ENCODE measurements around the gene MYOD1. TPM values are rescaled to one million over a fixed set of nuclear protein-coding genes. Genes with fewer than 3 reads are reported as not detected.
A peak's percentile ranks its signal among the peaks of the same experiment; 100 is the strongest.

MYOD1 gene
- total RNA-seq, 1 experiment from 2014 or later, result 0.12 TPM

GRCh38 chr11:17734986-17735817 lies 15.8 kb downstream of the MYOD1 start:
- peak; percentile 71 for DNase-seq (ENCODE audit: low read depth)

DNA sequence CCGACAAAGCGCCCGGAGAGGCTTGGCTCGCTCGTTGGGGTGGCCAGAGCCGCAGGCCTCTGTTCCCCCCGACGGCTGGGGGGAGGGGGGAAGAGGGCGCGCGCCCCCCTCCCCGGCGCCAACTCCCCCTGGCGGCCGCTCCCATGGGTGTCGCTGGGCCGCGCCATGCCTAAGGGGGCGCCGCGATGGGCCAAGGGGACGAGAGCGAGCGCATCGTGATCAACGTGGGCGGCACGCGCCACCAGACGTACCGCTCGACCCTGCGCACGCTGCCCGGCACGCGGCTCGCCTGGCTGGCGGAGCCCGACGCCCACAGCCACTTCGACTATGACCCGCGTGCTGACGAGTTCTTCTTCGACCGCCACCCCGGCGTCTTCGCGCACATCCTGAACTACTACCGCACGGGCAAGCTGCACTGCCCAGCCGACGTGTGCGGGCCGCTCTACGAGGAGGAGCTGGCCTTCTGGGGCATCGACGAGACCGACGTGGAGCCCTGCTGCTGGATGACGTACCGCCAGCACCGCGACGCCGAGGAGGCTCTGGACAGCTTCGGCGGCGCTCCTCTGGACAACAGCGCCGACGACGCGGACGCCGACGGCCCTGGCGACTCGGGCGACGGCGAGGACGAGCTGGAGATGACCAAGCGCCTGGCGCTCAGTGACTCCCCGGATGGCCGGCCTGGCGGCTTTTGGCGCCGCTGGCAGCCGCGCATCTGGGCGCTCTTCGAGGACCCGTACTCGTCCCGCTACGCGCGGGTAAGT lies 16.6 kb downstream of the MYOD1 start:
- no peak for DNase-seq (ENCODE audit: low read depth)

GRCh38 chr11:17736579-17736893 lies 17.2 kb downstream of the MYOD1 start:
- no peak for DNase-seq (ENCODE audit: low read depth)

DNA sequence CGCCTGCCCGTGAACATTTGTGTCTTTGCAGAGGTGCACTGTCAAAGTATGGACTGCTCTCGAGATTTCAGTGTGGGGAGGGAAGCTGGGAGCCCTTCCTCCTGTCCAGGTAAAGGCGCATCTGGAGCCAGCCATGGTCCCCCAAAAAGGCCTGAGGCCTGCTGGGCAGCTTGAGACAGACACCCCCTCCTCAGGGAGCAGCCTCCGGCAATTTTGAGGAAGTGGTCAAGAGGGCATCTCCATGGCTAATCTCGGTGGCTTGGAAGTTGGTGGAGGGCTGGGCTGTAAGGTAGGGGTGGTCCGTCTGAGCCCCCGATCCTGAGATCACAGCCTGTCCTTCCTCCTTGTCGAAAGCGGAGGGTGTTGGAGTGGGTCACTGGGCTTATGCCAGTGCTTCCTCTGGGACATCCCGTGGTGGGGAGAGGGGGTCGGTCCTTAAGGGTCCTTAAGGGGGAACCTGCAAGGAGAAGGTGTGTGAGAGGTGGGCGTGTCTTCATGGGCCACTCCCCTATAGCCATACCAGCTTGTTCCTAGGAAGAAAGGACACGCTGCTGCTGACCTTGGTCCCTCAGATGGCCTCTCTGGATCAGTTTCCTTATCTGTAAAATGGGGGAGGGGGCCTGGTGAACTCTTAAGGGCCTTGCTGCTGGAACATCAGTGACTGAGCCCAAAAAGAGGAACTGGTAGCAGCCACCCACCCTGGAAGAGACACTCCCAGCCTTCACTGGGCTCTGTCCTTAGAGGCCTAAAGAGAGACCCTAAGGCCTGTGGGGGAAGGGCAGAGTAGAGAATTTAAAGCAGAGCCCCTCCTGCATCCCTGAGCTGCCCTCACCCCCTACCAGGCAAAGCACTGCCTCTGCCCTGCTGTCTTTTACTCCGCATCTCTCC lies 17.8 kb downstream of the MYOD1 start:
- DNase-seq (ENCODE audit: low read depth), result no peak

DNA sequence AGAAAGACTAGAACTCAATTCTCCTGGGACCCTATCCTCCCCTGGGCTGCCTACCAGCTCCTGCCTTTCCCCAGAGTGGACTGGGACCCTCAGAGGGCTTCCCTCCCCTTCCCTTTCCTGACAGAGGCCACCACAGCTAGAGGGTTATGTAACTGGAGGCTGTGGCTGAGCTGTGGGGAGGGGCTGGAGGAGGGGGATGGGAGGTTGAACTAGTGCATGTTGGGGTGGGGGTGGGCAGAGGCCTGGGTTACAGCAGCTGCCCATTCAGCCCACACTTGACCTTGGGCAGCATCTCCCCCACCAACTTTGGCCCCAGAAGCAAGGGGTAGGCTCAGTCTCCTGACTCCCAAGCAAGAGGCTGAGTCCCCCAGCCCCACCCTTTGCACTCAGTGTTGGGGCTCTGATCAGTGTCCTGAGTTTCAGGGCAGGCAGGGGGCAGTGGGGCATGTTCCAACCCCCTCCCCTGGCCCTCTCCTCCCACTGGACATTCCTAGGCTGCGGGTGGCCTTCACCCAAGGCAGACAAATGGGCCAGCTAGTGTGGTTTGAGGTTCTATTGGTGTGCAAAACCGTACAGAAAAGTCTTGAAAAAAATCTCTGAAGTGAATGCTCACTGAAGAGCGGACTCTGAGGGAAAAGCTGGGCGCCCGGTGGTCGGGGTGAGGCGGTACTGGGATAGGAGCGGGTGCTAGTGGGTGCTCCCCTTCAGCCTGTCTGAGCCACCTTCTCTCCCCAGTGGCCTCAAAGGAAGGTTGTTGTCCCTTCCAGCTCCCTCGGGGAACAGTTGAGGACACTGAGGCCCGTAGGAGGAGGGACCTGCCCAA lies 19.0 kb downstream of the MYOD1 start:
- DNase-seq (ENCODE audit: low read depth), result no peak

GRCh38 chr11:17739945-17740338 lies 20.6 kb downstream of the MYOD1 start:
- no peak for DNase-seq (ENCODE audit: low read depth)

- DNase-seq (ENCODE audit: low read depth), result no peak
Observed at GRCh38 chr11:17740649-17741235, 21.4 kb downstream of the MYOD1 start.

- no peak for DNase-seq (ENCODE audit: low read depth)
Observed at GRCh38 chr11:17741487-17741886, 22.1 kb downstream of the MYOD1 start.

DNA sequence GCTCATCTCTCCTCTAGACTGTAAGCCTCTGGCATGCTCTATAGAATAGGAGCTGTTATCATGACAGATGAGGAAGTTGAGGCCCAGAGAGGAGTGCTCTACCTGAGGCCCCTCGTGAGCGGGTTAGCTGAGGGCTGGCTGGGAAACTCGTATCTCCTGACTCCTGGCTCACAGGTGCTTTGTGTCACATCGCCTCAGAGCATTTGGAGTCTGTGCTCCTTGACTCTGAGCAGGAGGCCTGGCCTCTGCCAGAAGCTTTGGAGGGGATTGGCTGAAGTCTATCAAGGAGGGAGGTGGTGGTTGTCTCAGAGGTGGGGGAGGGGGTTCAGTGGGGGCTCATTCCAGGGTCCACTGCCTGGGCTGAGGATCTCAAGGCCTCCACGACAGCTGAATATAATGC lies 22.6 kb downstream of the MYOD1 start:
- no peak for DNase-seq (ENCODE audit: low read depth)

- DNase-seq (ENCODE audit: low read depth), result no peak
Observed at GRCh38 chr11:17743026-17743807, 23.8 kb downstream of the MYOD1 start.

GRCh38 chr11:17743808-17744119 lies 24.4 kb downstream of the MYOD1 start:
- peak; percentile 78 for DNase-seq (ENCODE audit: low read depth)

GRCh38 chr11:17744151-17744940 lies 25.0 kb downstream of the MYOD1 start:
- peak; percentile 61 for DNase-seq (ENCODE audit: low read depth)

DNA sequence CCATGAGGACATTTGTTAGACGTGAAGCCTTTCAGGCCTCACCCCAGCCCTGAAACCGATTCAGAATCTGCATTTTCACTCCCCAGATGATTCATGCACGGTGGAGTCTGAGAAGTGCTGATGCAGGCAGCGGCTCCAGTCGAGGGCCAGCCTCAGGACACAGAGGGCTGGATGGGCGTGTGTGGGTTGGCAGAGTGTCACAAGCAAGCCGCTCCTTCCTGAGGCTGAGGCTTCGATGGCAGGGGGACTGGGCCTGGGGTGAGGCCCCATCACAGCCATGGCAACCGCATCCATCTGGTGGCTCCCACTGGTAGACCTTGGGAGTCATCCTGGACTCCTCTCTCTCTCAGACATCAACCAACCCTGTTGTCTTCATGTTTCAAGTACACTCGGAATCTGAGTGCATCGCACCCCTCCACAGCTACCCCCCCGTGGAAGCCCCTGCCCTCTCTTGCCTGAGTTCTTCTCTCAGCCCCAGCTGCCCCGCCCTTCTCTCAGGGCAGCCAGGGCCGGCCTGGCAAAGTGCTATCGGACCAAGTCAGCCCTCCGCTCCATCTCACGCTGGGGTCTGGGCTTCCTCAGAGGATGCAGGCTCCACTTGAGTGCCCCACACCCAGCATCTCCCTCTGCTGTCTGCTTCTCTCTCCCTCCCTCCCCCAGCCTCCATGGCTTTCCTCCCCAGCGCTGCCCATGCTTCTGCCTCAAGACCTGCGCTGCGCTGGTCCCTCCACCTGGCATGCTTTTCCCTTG lies 25.8 kb downstream of the MYOD1 start:
- DNase-seq (ENCODE audit: low read depth), result peak; percentile 21

DNA sequence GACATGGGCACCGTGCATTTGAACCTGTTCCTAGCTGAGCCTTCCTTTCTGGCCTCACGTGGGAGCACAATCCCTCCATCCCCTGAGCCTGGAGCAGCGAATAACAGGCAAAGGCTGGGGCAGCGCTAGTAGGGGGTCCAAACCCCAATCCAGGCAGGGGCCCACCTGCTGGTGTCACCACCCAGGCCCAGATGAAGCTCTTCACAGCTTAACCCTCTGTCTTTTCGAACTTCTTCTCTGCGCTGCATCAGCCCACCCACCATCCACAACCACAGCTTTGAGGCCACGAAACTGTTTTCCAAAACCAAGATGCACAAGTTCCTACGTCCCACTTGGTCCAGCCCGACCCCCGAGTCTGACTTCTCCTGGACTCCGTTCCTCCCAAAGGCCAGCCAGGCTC lies 26.7 kb downstream of the MYOD1 start:
- DNase-seq (ENCODE audit: low read depth), result no peak

DNA sequence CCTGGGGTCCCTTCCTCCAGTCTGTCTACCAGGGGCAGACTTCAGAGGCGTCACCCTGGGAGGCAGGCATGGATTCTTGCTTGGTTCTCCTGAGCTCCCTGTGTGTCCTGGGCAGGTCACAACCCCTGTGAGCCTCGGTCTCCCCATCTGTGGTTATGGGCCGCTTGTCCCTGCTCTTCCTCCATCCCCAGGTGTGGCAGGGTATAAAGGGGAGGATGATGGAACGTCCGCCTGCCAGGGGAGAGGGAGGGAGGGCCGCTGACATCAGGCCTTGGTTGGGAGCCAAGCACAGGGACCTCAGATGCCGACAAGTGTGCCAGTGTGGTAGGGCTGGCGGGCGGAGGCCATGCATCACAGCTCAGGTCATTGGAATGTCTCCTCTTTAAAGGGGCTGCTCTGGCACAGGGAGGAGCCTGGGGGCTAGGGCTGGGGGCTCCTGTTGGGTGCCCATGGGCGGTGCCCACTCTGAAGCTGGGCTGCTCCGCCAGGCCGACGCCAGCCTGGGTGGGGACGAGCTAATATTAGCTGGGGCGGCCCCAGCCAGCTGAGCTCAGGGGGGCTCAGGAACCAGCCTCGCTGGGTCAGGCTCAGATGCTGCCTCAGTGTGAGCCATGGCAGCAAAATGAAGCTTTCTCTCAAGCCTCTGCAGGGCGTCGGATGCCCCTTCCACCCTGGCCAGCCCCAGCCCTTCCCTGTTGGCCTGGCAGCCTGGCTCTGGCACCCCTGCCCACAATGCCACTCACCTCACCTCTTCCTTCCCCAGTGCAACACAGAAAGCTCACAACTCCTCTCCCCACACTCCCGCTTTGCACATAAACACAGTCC lies 28.0 kb downstream of the MYOD1 start:
- DNase-seq (ENCODE audit: low read depth), result peak; percentile 45

GRCh38 chr11:17748044-17748443 lies 28.7 kb downstream of the MYOD1 start:
- no peak for DNase-seq (ENCODE audit: low read depth)

- DNase-seq (ENCODE audit: low read depth), result no peak
Observed at GRCh38 chr11:17748761-17749721, 29.7 kb downstream of the MYOD1 start.

Measured in M059J (cell line).